Measurements from ENCODE around the gene DEFB110.

Gene DEFB110

GRCh38 chr6:50021894-50022293 is at the start of gene DEFB110:
Gene DEFB110, minus strand, starts transcription at chr6:50021994. Its CDS starts 59 bp downstream, at chr6:50021935.
- DNase-seq = no peak

- DNase-seq = no peak
Measured at GRCh38 chr6:50070101-50070500, 48.3 kb upstream of the DEFB110 start.

GRCh38 chr6:50062051-50062450 is 40.3 kb upstream of the DEFB110 start:
- DNase-seq = no peak

- DNase-seq = no peak
Measured at GRCh38 chr6:50056242-50056641, 34.4 kb upstream of the DEFB110 start.

- no peak for DNase-seq
Measured at GRCh38 chr6:50049829-50050228, 28.0 kb upstream of the DEFB110 start, which contains the start of gene DEFB112. Gene DEFB112, minus strand, starts transcription at chr6:50049929. Its CDS starts 60 bp downstream, at chr6:50049869.

- DNase-seq = no peak
Measured at GRCh38 chr6:50047026-50047425, 25.2 kb upstream of the DEFB110 start.

- no peak for DNase-seq
Measured at GRCh38 chr6:50030777-50031562, 9.2 kb upstream of the DEFB110 start.

- DNase-seq = no peak
Measured at GRCh38 chr6:50030350-50030749, 8.6 kb upstream of the DEFB110 start.

GRCh38 chr6:50025258-50025657 is 3.5 kb upstream of the DEFB110 start:
- DNase-seq = no peak

- DNase-seq = no peak
Measured at GRCh38 chr6:50007819-50008218, 14.0 kb downstream of the DEFB110 start.

- no peak for DNase-seq
Measured at GRCh38 chr6:50003139-50003538, 18.7 kb downstream of the DEFB110 start.

- no peak for DNase-seq
Measured at GRCh38 chr6:49995278-49995677, 26.5 kb downstream of the DEFB110 start.

- no peak for DNase-seq
Measured at GRCh38 chr6:49988900-49989299, 32.9 kb downstream of the DEFB110 start.

GRCh38 chr6:49987749-49988148 is 34.0 kb downstream of the DEFB110 start:
- DNase-seq = no peak

- no peak for DNase-seq
Measured at GRCh38 chr6:49986551-49986950, 35.2 kb downstream of the DEFB110 start.

GRCh38 chr6:49982046-49982445 is 39.7 kb downstream of the DEFB110 start:
- DNase-seq = no peak

- no peak for DNase-seq
Measured at GRCh38 chr6:49980898-49981297, 40.9 kb downstream of the DEFB110 start.

- no peak for DNase-seq
Measured at GRCh38 chr6:49979584-49979983, 42.2 kb downstream of the DEFB110 start.

GRCh38 chr6:49978332-49979226 is 43.2 kb downstream of the DEFB110 start:
- DNase-seq = no peak

- DNase-seq = no peak
Measured at GRCh38 chr6:49969605-49970004, 52.2 kb downstream of the DEFB110 start, which contains the start of gene DEFB113. Gene DEFB113, minus strand, starts transcription at chr6:49969625. Its CDS starts 0 bp downstream, at chr6:49969625.
